Smooth muscle cell (in vitro differentiated cells): ENCODE measurements around the gene LMAN2L. TPM values are rescaled to one million over a fixed set of nuclear protein-coding genes. Genes with fewer than 3 reads are reported as not detected.
A peak's percentile ranks its signal among the peaks of the same experiment; 100 is the strongest.

ENCODE experiments used
- DNase-seq: peaks from one replicate; lab custom pipeline; 2025; ENCODE audit not compliant: unreplicated experiment; lab: John Stamatoyannopoulos, UW
- H2AFZ ChIP-seq: fragments of 200-600 bp; sonication (generic); 2 replicates; pipeline ENCODE4 v1.6.0; 2016; ENCODE audit warnings: antibody characterized with exemption, low read depth, mild to moderate bottlenecking
- H3F3A ChIP-seq: fragments of 200-600 bp; sonication (generic); 2 replicates; pipeline ENCODE4 v1.6.0; 2017; ENCODE audit warnings: antibody characterized with exemption, low read depth
- H3K27ac ChIP-seq: fragments of 200-600 bp; sonication (generic); 2 replicates; pipeline ENCODE4 v1.5.1; 2016; ENCODE audit warnings: low read depth, mild to moderate bottlenecking
- H3K27me3 ChIP-seq: fragments of 200-600 bp; sonication (generic); 2 replicates; pipeline ENCODE4 v1.6.1; 2016; ENCODE audit warnings: low read depth, mild to moderate bottlenecking
- H3K36me3 ChIP-seq: fragments of 200-600 bp; sonication (generic); 2 replicates; pipeline ENCODE4 v1.5.1; 2016; ENCODE audit warnings: low read depth
- H3K4me1 ChIP-seq: fragments of 200-600 bp; sonication (generic); 2 replicates; pipeline ENCODE4 v1.5.1; 2016; ENCODE audit warnings: low read depth
- H3K4me2 ChIP-seq: fragments of 200-600 bp; sonication (generic); 2 replicates; pipeline ENCODE4 v1.6.0; 2016; ENCODE audit warnings: mild to moderate bottlenecking
- H3K4me3 ChIP-seq: fragments of 200-600 bp; sonication (generic); 2 replicates; pipeline ENCODE4 v1.5.1; 2016; ENCODE audit warnings: mild to moderate bottlenecking
- H3K79me2 ChIP-seq: fragments of 200-600 bp; sonication (generic); 2 replicates; pipeline ENCODE4 v1.6.0; 2016; ENCODE audit warnings: low read depth, mild to moderate bottlenecking
- H3K9ac ChIP-seq: fragments of 200-600 bp; sonication (generic); 2 replicates; pipeline ENCODE4 v1.6.0; 2016; ENCODE audit warnings: low read depth
- H3K9me3 ChIP-seq: fragments of 200-600 bp; sonication (generic); replicated peaks from 2 replicates; pipeline ENCODE4 v1.5.1; 2016; ENCODE audit warnings: low read depth
- H4K20me1 ChIP-seq: fragments of 200-600 bp; sonication (generic); 2 replicates; pipeline ENCODE4 v1.6.0; 2016; ENCODE audit warnings: low read depth
- WGBS: methylation state at CpG from one replicate; pipeline ENCODE4 v1.1.7; 2016; ENCODE audit warnings: low lambda C conversion rate; 5-methylcytosine and 5-hydroxymethylcytosine counted together
- polyA plus RNA-seq: library from polyadenylated mRNA; unstranded; fragments of >200 nt; fragmentation: Nextera tagmentation; extraction: Ambion mirVana; gene quantifications from 2 replicates; pipeline ENCODE4 v1.2.1, GENCODE V29; 2016
- total RNA-seq: library from RNA; depleted of rRNA; stranded (reverse); fragments of >200 nt; gene quantifications from 2 replicates; pipeline ENCODE4 v1.2.3, GENCODE V29; 2014
- TF ChIP-seq, protein P1 (sequence below): fragments of 200-600 bp; sonication (generic); IDR thresholded peaks from 2 replicates; pipeline ENCODE4 v1.5.1; 2017; ENCODE audit warnings: borderline replicate concordance, mild to moderate bottlenecking, antibody characterized with exemption; ENCODE audit not compliant: insufficient read depth, poor library complexity, severe bottlenecking

The LMAN2L gene
- total and polyA plus RNA-seq, 2 experiments from 2014 or later = 26.2 to 32.9 TPM

DNA sequence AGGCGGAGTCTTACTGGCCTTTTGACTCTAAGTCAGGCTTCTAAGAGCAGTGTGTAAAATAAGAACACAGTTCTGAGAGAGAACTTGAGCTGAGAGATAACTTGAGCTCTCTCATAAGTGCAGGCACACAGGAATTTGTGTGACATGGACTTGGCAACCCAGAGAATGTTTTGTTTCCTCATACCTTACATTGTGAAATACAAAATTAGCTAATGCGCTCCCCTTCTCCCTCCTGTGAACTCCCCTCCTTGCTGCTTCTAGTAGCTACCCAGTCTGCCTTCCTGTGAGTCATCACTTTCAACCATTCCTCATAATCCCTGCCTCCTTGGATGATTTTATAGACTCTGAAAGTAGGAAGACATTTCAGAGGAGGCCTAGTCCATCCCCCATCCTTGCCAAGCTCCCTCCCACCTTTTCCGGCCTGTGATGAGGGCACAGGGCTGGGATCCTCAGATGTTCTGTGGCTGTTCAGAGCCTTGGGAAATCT lies 74.7 kb downstream of the LMAN2L start:
- Histone ChIP-seq H3K4me3 (no peak overlapping the region), H3K9me3 (no peaks in the 10 kb centered on the region), H4K20me1 (no peaks in the 10 kb centered on the region), H3K9ac (peak overlapping the region; percentile 42), H2AFZ (no peak overlapping the region), H3K27me3 (no peaks in the 10 kb centered on the region), H3K36me3 (no peaks in the 10 kb centered on the region), H3K79me2 (no peaks in the 10 kb centered on the region), H3K4me1 (no peaks in the 10 kb centered on the region), H3K4me2 (peak overlapping the region; percentile 41), H3F3A (no peaks in the 10 kb centered on the region), H3K27ac (peak overlapping the region; percentile 89)
- TF ChIP-seq, protein P1, sequence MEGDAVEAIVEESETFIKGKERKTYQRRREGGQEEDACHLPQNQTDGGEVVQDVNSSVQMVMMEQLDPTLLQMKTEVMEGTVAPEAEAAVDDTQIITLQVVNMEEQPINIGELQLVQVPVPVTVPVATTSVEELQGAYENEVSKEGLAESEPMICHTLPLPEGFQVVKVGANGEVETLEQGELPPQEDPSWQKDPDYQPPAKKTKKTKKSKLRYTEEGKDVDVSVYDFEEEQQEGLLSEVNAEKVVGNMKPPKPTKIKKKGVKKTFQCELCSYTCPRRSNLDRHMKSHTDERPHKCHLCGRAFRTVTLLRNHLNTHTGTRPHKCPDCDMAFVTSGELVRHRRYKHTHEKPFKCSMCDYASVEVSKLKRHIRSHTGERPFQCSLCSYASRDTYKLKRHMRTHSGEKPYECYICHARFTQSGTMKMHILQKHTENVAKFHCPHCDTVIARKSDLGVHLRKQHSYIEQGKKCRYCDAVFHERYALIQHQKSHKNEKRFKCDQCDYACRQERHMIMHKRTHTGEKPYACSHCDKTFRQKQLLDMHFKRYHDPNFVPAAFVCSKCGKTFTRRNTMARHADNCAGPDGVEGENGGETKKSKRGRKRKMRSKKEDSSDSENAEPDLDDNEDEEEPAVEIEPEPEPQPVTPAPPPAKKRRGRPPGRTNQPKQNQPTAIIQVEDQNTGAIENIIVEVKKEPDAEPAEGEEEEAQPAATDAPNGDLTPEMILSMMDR = no peak
- WGBS = 37% methylated on average over 3 of the region's 3 CpGs
- DNase-seq = no peak

DNA sequence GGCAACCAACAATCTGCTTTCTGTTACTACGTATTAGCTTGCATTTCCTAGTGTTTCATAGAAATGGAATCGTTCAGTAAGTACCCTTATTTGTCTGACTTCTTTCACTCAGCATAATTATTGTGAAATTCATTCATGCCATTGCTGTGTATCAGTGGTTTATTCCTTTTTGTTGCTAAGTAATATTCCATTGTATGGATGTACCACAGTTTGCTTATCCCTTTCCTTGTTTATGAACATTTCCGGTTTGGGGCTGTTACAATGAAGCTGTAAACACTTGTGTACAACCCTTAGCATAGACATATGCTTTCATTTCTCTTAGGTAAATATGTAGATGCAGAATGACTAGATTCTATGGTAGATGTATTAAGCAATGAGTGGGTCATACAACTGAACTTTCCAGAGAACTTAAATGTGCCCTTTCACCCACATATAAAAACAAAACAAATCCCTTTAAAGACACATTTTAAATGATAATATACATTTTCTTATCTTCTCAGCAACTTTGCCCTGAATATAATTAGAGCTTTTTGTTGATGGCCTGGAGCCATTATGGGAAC lies 75.4 kb downstream of the LMAN2L start:
- Histone ChIP-seq H3K9me3 (no peaks in the 10 kb centered on the region), H3F3A (no peaks in the 10 kb centered on the region), H3K27me3 (no peaks in the 10 kb centered on the region), H3K9ac (peak overlapping the region; percentile 42), H3K4me3 (no peak overlapping the region), H2AFZ (no peak overlapping the region), H3K4me2 (peak overlapping the region; percentile 41), H3K79me2 (no peaks in the 10 kb centered on the region), H4K20me1 (no peaks in the 10 kb centered on the region), H3K4me1 (no peaks in the 10 kb centered on the region), H3K36me3 (no peaks in the 10 kb centered on the region), H3K27ac (peak overlapping the region; percentile 89)
- WGBS = 96% methylated on average over 3 of the region's 3 CpGs
- DNase-seq = no peak
- TF ChIP-seq, protein P1 = no peak

DNA sequence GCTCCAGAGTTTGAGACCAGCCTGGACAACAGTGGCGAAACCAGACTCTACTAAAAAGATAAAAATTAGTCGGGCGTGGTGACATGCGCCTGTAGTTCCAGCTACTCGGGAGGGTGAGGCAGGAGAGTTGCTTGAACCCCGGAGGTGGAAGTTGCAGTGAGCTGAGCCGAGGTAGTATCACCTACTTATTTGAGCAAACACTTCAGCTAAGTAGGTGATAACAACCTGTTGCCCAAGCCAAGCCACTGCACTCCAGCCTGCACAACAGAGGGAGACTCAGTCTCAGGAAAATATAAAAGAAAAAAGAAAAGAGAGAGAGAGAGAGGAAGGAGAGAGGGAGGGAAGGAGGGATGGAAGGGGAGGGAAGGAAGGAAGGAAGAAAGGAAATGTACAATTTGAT lies 76.0 kb downstream of the LMAN2L start:
- TF ChIP-seq, protein P1 = no peak
- H3K27me3 ChIP-seq = no peaks in the 10 kb centered on the region
- WGBS = 93% methylated on average over 7 of the region's 7 CpGs
- no peaks in the 10 kb centered on the region for H4K20me1 ChIP-seq
- H2AFZ ChIP-seq = no peak overlapping the region
- no peaks in the 10 kb centered on the region for H3K9me3 ChIP-seq
- no peak overlapping the region for H3K4me3 ChIP-seq
- H3K4me1 ChIP-seq = no peaks in the 10 kb centered on the region
- no peak overlapping the region for H3K4me2 ChIP-seq
- H3K27ac ChIP-seq = no peak overlapping the region
- H3F3A ChIP-seq = no peaks in the 10 kb centered on the region
- no peak overlapping the region for H3K9ac ChIP-seq
- no peaks in the 10 kb centered on the region for H3K36me3 ChIP-seq
- no peaks in the 10 kb centered on the region for H3K79me2 ChIP-seq
- no peak for DNase-seq

DNA sequence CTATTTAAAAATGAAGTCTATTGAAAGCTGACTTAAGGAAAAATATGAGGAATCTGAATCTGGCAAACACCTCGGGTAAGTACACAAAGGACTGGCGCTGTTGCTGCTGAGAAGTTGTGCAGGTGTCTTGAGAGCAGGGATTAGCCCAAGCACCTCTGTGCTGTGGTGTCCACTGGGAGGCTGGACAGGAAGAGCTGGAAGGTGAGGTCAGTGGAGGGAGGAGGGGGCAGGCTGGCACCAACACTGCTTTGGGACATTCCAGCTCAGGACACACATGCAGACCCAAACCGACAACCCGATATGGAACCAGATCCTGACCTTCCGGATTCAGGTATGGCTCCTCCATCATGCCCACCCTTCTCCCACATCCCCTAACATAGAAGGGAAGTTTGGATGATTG lies 76.7 kb downstream of the LMAN2L start:
- no peaks in the 10 kb centered on the region for H3K36me3 ChIP-seq
- H3K9ac ChIP-seq = no peak overlapping the region
- no peaks in the 10 kb centered on the region for H3K27me3 ChIP-seq
- no peak overlapping the region for H3K4me3 ChIP-seq
- H3K4me2 ChIP-seq = no peak overlapping the region
- no peaks in the 10 kb centered on the region for H3K79me2 ChIP-seq
- H3F3A ChIP-seq = no peaks in the 10 kb centered on the region
- no peak overlapping the region for H2AFZ ChIP-seq
- no peaks in the 10 kb centered on the region for H4K20me1 ChIP-seq
- no peaks in the 10 kb centered on the region for H3K4me1 ChIP-seq
- no peaks in the 10 kb centered on the region for H3K9me3 ChIP-seq
- TF ChIP-seq, protein P1 = no peak
- no peak overlapping the region for H3K27ac ChIP-seq
- 98% methylated on average over 5 of the region's 5 CpGs for WGBS
- DNase-seq = no peak
